Left lung (tissue), 10 donors: ENCODE data around the gene FHOD3. TPM values are rescaled to one million over a fixed set of nuclear protein-coding genes. Genes with fewer than 3 reads are reported as not detected.

Experiments
- ATAC-seq: fragments of 200-7000 bp; cut with Tn5 transposase; one replicate; pipeline ENCODE4 v1.9.1; 2020; ENCODE audit warnings: moderate library complexity
- DNase-seq, 4 donors: peaks; one replicate each; pipeline ENCODE4 v3.0.0-alpha.2; 2013 to 2020
- H3K27ac ChIP-seq, 2 donors: fragments of 200-600 bp; sonication (generic) in 1 of 2; one replicate each; pipeline versions ENCODE4 v1.5.0 to v1.8.0; 2020 to 2021
- H3K27me3 ChIP-seq, 2 donors: fragments of 200-600 bp; sonication (generic) in 1 of 2; one replicate each; pipeline versions ENCODE4 v1.5.0 to v1.8.0; 2020 to 2021
- H3K36me3 ChIP-seq, 2 donors: fragments of 200-600 bp; sonication (generic) in 1 of 2; one replicate each; pipeline versions ENCODE4 v1.5.0 to v1.8.0; 2020 to 2021
- H3K4me1 ChIP-seq, 2 donors: fragments of 200-600 bp; one replicate each; pipeline ENCODE4 v1.8.0; 2021
- H3K4me3 ChIP-seq, 2 donors: fragments of 200-600 bp; sonication (generic) in 1 of 2; one replicate each; pipeline versions ENCODE4 v1.5.0 to v1.8.0; 2020 to 2021; ENCODE audit warnings: mild to moderate bottlenecking in 1 of 2
- H3K9me3 ChIP-seq, 2 donors: fragments of 200-600 bp; sonication (generic) in 1 of 2; one replicate each; pipeline versions ENCODE4 v1.5.0 to v1.8.0; 2020 to 2021
- intact Hi-C, 2 donors: fragments of 100-400 bp; cut with DNase I; formaldehyde crosslinking; loops; one replicate each; pipeline versions ENCODE4 v1.11.2 to v1.14.2; 2022
- polyA plus RNA-seq, 6 donors: library from polyadenylated mRNA; unstranded; fragments of 120-200 nt; gene quantifications; one replicate each; pipeline ENCODE4 v1.2.1, GENCODE V29; 2013; ENCODE audit not compliant: insufficient read length in 6 of 6
- total RNA-seq, 2 donors: library from RNA; stranded (reverse); fragmentation: NEBNext Ultra II Directional; extraction: Animal tissue kit (Norgen Biotek cat#: 25700); gene quantifications; one replicate each; pipeline ENCODE4 v1.2.1, GENCODE V29; 2021
- TF ChIP-seq, protein P1 (sequence below), 2 donors: fragments of 200-600 bp; sonication (generic) in 1 of 2; IDR thresholded peaks; one replicate each; pipeline versions ENCODE4 v1.5.0 to v1.8.0; 2021; ENCODE audit warnings: antibody characterized with exemption in 2 of 2
- donor health status: DM: no; HTN: yes; CAD: no.
- donor health status: DM: no; HTN: no; CAD: no.

The FHOD3 gene
- total and polyA plus RNA-seq, 8 donors: 0.55 to 2.9 (median 1.5) TPM

DNA sequence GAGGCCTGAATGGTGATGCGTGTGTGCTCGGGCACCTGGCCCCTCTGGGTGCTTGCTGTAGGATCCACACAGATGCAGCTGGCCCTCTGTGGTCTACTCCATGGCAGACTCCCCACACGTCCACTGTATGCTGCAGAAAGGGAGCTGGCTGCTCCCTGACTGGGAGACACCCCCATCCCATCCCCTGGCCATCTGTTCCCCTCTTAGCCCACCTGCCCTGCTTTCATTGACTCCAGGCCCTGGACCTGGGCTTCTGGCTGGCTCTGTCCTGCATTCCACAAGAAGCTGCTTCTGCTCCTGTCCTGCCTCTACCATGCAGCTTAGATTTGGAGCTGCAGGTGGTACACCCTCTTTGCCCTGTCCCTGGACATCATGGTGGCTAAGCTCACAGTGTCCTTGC, 80.1 kb downstream of the FHOD3 start:
- no peaks in the 10 kb centered on the region for H3K9me3 ChIP-seq
- H3K4me1 ChIP-seq: no peaks in the 10 kb centered on the region
- no peak overlapping the region for H3K4me3 ChIP-seq
- DNase-seq (no peak), ATAC-seq (no peak)
- H3K36me3 ChIP-seq: no peaks in the 10 kb centered on the region
- TF ChIP-seq, protein P1, sequence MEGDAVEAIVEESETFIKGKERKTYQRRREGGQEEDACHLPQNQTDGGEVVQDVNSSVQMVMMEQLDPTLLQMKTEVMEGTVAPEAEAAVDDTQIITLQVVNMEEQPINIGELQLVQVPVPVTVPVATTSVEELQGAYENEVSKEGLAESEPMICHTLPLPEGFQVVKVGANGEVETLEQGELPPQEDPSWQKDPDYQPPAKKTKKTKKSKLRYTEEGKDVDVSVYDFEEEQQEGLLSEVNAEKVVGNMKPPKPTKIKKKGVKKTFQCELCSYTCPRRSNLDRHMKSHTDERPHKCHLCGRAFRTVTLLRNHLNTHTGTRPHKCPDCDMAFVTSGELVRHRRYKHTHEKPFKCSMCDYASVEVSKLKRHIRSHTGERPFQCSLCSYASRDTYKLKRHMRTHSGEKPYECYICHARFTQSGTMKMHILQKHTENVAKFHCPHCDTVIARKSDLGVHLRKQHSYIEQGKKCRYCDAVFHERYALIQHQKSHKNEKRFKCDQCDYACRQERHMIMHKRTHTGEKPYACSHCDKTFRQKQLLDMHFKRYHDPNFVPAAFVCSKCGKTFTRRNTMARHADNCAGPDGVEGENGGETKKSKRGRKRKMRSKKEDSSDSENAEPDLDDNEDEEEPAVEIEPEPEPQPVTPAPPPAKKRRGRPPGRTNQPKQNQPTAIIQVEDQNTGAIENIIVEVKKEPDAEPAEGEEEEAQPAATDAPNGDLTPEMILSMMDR (IDR thresholded peaks at IDR 0.05): no peak
- H3K27me3 ChIP-seq: peaks cover 0 to 11% of the 10 kb centered on the region in 2 donors
- H3K27ac ChIP-seq: no peak overlapping the region
- intact Hi-C loops: no loop called here

DNA sequence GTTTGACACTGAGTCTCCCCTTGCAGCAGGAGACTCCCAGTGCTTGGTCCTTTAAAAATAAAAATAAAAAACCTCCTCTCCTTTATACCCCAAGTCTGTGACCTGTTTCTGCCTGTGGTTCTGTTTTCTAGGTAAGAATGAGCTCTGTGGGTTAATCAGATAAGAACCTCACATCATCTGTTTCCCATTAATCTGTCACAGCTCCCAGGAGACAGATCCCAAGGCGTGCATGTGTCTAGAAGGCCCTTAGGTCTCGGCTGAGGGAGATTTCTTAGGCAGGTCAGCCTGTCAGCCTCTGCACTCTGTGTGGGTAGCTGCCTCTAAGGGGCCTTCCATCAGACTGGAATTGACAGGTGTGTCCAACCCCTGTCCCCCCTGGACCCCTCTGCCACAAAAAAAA, 80.7 kb downstream of the FHOD3 start:
- Histone ChIP-seq H3K4me3 (no peak overlapping the region), H3K36me3 (no peaks in the 10 kb centered on the region), H3K27ac (no peak overlapping the region), H3K27me3 (peaks cover 0 to 11% of the 10 kb centered on the region in 2 donors), H3K4me1 (no peaks in the 10 kb centered on the region), H3K9me3 (no peaks in the 10 kb centered on the region)
- DNase-seq (no peak), ATAC-seq (no peak)
- intact Hi-C loops: no loop called here
- TF ChIP-seq, protein P1 (IDR thresholded peaks at IDR 0.05): no peak

DNA sequence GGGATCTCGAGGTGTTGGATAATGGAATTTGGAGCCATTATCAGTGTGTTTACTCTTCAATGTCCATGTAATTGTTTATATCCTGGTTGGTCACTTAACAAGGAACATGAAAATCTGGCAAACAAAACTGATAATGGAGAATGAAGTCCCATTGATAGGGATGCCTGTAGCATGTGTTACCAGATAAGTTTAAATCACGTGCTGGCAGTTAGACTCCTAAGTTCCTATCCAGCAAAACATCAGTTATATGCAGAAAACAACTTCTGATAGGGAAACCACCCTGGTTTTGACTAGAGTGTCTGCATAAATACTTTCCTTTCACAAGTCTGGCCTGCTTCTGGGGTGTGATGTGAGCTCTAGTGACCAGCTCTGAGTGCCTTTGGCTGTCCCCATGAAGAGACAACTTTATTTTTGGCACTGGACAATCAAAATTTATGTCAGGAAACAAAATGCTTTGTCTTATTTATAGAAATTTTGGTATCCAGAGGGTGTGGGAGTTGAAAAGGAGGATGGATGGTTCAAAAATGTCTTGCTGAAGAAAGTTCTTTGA, 82.0 kb downstream of the FHOD3 start:
- intact Hi-C loops: no loop called here
- no peak for DNase-seq
- H3K9me3 ChIP-seq: no peaks in the 10 kb centered on the region

DNA sequence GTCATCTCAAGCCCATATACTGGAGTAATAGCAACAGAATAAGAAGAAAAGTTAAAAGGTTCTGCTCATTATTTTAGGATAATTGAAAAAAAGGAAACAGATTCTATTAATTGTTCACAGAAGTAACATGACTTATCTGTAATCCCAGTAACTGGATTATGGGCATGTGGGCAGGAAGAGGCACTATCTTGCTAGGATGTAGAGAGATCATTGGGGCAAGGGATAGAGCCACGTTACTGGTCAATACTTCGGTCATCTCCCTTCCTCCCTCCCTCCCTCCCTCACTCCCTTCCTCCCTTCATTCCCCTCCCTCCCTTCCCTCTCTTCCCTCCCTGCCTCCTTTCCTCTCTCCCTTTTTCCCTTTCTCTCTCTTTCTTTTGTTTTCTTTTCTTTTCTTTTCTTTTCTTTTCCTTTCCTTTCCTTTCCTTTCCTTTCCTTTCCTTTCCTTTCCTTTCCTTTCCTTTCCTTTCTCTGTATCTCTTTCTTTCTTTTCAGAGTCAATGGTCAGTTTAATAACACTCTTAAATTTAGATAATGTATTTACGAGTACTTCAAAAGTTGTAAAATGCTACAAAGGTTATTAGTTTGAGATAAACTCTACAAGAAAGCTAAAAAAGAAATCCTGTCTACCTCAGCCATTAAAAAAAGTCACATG, 82.8 kb downstream of the FHOD3 start:
- H3K4me3 ChIP-seq: no peak overlapping the region
- ATAC-seq (no peak), DNase-seq (no peak)
- H3K36me3 ChIP-seq: no peaks in the 10 kb centered on the region
- no peak overlapping the region for H3K27ac ChIP-seq
- H3K27me3 ChIP-seq: no peaks in the 10 kb centered on the region
- no peaks in the 10 kb centered on the region for H3K4me1 ChIP-seq
- intact Hi-C loops: no loop called here
- H3K9me3 ChIP-seq: no peaks in the 10 kb centered on the region
- TF ChIP-seq, protein P1 (IDR thresholded peaks at IDR 0.05): no peak

More for the DNA sequence above, 82.0 kb downstream of the FHOD3 start:
- no peaks in the 10 kb centered on the region for H3K36me3 ChIP-seq
- no peaks in the 10 kb centered on the region for H3K27me3 ChIP-seq
- TF ChIP-seq, protein P1 (IDR thresholded peaks at IDR 0.05): no peak
- H3K27ac ChIP-seq: no peak overlapping the region
- H3K4me3 ChIP-seq: no peak overlapping the region
- ATAC-seq: no peak
- no peaks in the 10 kb centered on the region for H3K4me1 ChIP-seq

DNA sequence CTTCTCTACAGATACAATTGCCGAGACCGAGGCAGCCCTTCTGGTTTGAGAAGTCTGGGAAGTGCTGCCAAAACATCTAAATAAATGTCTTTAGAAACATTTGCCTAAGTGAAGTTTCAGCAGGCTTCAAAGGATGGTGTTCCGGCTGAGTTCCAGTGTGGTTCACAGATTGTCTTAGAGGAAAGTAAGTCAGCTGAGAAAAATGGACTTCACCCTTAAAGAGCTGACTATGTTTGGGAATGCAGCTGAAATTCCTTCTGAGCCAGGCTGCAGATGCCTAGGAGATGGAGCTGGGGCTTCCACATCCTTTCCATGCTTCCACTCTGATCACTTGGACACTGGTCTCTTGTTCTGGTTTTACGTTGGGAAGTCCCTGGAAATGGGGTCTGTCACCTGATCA, 83.6 kb downstream of the FHOD3 start:
- ATAC-seq (no peak), DNase-seq (no peak)
- no peaks in the 10 kb centered on the region for H3K9me3 ChIP-seq
- H3K27ac ChIP-seq: no peak overlapping the region
- H3K36me3 ChIP-seq: no peaks in the 10 kb centered on the region
- H3K4me1 ChIP-seq: no peaks in the 10 kb centered on the region
- TF ChIP-seq, protein P1 (IDR thresholded peaks at IDR 0.05): no peak
- intact Hi-C loops: no loop called here
- no peaks in the 10 kb centered on the region for H3K27me3 ChIP-seq
- H3K4me3 ChIP-seq: no peak overlapping the region
